GM23338 (cell line): Measurements from ENCODE around the gene COX4I1.
"Not testable (repeated sequence)": the region's sequence is repeated elsewhere in the genome, so short reads cannot be mapped to it uniquely, and the experiment has no call there.

ENCODE experiments used
- EZH2 ChIP-seq: fragments of 200-600 bp; sonication (generic); IDR thresholded peaks from one replicate; pipeline ENCODE4 v1.8.0; 2017; ENCODE audit warnings: antibody characterized with exemption, mild to moderate bottlenecking, low read depth; ENCODE audit not compliant: unreplicated experiment
- EZH2phosphoT487 ChIP-seq: fragments of 200-600 bp; sonication (generic); IDR thresholded peaks from one replicate; pipeline ENCODE4 v1.8.1; 2018; ENCODE audit warnings: antibody characterized with exemption; ENCODE audit not compliant: unreplicated experiment
- POLR2AphosphoS5 ChIP-seq: IDR thresholded peaks from 2 replicates; pipeline ENCODE4 v1.6.1; 2016; ENCODE audit warnings: antibody characterized with exemption, low read depth
- TF ChIP-seq, protein P1 (sequence below), 2 experiments: fragments of 200-600 bp in 1 of 2; sonication (generic) in 1 of 2; conservative IDR thresholded peaks; 2 replicates each; pipeline versions ENCODE4 v1.5.1 to v1.6.1; 2016 to 2017; ENCODE audit warnings: antibody characterized with exemption in 2 of 2, low read depth in 2 of 2, mild to moderate bottlenecking in 2 of 2, moderate library complexity in 1 of 2

DNA sequence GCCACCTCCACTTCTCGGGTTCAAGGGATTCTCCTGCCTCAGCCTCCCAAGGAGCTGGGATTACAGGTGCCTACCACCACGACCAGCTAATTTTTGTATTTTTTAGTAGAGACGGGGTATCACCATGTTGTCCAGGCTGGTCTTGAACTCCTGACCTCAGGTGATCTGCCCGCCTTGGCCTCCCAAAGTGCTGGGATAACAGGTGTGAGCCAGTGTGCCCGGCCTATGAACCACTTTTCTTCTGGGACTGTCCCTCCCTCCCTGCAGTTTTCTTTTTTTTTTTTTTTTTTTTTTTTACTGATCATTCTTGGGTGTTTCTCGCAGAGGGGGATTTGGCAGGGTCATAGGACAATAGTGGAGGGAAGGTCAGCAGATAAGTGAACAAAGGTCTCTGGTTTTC is 7.8 kb downstream of the COX4I1 start:
- TF ChIP-seq, protein P1, sequence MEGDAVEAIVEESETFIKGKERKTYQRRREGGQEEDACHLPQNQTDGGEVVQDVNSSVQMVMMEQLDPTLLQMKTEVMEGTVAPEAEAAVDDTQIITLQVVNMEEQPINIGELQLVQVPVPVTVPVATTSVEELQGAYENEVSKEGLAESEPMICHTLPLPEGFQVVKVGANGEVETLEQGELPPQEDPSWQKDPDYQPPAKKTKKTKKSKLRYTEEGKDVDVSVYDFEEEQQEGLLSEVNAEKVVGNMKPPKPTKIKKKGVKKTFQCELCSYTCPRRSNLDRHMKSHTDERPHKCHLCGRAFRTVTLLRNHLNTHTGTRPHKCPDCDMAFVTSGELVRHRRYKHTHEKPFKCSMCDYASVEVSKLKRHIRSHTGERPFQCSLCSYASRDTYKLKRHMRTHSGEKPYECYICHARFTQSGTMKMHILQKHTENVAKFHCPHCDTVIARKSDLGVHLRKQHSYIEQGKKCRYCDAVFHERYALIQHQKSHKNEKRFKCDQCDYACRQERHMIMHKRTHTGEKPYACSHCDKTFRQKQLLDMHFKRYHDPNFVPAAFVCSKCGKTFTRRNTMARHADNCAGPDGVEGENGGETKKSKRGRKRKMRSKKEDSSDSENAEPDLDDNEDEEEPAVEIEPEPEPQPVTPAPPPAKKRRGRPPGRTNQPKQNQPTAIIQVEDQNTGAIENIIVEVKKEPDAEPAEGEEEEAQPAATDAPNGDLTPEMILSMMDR (conservative IDR thresholded peaks at IDR 0.05; ENCODE audit: low read depth in 2 of 2): not testable (repeated sequence)
- TF ChIP-seq EZH2, POLR2AphosphoS5, EZH2phosphoT487: not testable (repeated sequence)
